ENCODE results near the gene BAK1.
"Not testable (repeated sequence)": the region's sequence is repeated elsewhere in the genome, so short reads cannot be mapped to it uniquely, and the experiment has no call there.

Gene BAK1

GRCh38 chr6:33549196-33549595 lies 30.9 kb downstream of the BAK1 start:
- DNase-seq = no peak

DNA sequence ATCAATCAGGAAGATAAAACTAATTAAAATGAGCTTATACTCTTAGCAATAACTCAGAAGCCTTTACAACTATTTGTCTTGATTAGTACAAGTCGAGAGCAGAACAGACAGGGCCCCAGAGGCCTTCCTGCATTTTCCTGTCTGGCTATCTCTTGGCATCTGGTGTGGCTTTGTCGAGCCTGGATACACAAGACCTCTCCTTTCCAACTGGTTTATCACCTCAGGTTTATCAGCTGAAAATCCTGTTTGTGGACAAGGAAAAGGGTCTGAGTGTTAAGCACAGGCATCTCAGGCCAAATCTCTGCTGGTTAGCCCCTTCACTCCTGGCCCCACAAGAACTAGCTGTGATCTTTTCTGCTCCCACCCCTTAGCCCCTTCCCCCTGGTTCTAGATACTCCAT lies 32.6 kb downstream of the BAK1 start:
- DNase-seq = no peak

- no peak for DNase-seq
Measured at GRCh38 chr6:33546766-33547165, 33.3 kb downstream of the BAK1 start.

DNA sequence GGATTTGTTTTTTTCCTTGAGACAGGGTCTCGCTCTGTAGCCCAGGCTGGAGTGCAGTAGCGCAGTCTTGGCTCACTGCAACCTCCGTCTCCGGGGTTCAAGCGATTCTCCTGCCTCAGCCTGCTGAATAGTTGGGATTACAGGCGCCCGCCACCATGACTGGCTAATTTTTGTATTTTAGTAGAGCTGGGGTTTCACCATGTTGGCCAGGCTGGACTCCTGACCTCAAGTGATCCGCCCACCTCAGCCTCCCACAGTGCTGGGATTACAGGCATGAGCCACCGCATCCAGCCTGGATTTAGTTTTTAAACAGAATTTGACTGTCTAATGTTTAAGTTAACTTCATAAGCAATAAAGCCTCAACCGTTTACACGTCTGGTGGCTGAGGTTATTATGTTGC lies 34.8 kb downstream of the BAK1 start:
- not testable (repeated sequence) for DNase-seq

DNA sequence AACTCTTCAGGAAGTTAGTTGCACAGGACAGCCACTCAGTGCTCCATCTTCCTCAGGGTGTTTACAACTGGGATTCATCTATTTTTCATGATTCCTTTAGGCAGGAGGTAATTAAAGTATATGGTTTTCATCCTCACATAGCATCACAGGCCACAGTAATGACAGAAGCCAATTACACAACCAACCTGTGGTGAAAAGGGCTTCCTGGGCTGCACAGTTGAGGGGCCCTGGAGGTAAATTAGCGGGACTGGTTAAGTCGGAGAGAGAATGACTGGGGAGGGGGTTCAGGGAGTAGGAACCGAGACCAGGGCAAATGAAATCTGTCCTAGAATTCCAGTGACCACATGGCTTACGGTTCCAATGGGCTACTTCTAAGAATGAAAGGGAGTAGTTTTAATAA lies 37.0 kb downstream of the BAK1 start:
- DNase-seq = no peak

DNA sequence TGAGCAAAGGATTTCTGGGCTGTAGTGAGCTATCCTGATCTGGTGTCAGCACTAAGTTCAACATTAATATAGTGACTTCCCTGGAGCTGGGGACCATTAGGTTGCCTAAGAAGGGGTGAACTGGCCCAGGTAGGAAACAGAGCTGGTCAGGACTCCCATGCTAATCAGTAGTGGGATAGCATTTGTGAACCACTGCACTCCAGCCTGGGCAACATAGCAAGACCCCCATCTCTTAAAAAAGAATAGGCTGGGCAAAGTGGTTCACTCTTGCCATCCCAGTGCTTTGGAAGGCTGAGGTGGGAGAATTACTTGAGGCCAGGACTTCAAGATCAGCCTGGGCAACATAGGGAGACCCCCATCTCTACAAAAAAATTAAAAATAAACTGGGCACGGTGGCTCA lies 39.3 kb downstream of the BAK1 start:
- no peak for DNase-seq

- DNase-seq = no peak
Measured at GRCh38 chr6:33534702-33535101, 45.4 kb downstream of the BAK1 start.

- DNase-seq = peak; percentile 73
Measured at GRCh38 chr6:33533163-33533869, 46.8 kb downstream of the BAK1 start.

DNA sequence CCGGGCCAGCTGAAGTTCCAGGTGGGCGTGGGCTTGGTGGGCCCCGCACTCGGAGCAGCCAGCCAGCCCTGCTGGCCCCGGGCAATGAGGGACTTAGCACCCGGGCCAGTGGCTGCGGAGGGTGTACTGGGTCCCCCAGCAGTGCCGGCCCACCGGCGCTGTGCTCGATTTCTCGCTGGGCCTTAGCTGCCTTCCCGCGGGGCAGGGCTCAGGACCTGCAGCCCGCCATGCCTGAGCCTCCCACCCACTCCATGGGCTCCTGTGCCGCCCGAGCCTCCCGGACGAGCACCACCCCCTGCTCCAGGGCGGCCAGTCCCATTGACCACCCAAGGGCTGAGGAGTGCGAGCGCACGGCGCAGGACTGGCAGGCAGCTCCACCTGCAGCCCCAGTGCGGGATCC lies 47.6 kb downstream of the BAK1 start:
- not testable (repeated sequence) for DNase-seq

DNA sequence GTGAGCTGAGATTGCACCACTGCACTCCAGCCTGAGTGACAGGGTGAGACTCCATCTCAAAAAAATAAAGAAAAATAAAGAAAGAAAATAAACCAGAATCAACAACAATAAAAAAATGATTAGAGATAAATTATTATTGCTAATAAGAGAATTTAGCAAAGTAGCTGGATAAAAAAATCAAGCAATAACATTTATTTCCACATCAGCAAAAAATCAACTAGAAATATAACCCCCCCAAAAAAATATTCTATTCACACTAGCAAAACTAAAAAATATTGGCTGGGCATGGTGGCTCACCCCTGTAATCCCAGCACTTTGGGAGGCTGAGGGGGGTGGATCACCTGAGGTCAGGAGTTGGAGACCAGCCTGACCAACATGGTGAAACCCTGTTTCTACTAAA lies 49.5 kb downstream of the BAK1 start:
- DNase-seq = not testable (repeated sequence)

Data from stimulated activated CD4-positive, alpha-beta T cell treated with anti-CD3 and anti-CD28 coated beads, Interleukin-1b, Interleukin-23, amount 100 ng/mL, for 48 hours (primary cell).